HG02885 (cell line): ENCODE data around the gene TMEM269.

Experiments
- ATAC-seq: cut with Tn5 transposase; IDR thresholded peaks from one replicate; pipeline ENCODE4 v1.9.1; 2021; ENCODE audit warnings: mild to moderate bottlenecking; ENCODE audit not compliant: unreplicated experiment, poor library complexity

The TMEM269 gene

GRCh38 chr1:42817440-42817767 lies 32.6 kb downstream of the TMEM269 start:
- no peak for ATAC-seq

GRCh38 chr1:42817976-42818375 lies 33.2 kb downstream of the TMEM269 start:
- no peak for ATAC-seq

- no peak for ATAC-seq
These were observed 36.0 kb downstream of the TMEM269 start for GRCh38 chr1:42820813-42821212.

DNA sequence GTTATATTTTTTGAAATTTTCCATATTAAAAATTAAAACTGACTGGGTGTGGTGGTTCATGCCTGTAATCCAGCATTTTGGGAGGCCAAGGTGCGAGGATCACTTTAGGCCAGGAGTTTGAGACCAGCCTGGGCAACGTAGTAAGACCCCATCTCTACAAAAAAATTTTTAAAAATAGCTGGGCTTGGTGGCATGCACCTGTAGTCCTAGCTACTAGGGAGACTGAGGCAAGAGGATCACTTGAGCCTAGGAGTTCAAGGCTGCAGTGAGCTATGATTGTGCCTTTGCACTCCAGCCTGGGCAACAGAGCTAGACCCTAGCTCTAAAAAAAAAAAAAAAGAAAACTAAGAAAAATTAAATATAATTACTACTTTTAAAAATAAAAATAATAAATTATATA lies 36.9 kb downstream of the TMEM269 start:
- ATAC-seq: no peak

DNA sequence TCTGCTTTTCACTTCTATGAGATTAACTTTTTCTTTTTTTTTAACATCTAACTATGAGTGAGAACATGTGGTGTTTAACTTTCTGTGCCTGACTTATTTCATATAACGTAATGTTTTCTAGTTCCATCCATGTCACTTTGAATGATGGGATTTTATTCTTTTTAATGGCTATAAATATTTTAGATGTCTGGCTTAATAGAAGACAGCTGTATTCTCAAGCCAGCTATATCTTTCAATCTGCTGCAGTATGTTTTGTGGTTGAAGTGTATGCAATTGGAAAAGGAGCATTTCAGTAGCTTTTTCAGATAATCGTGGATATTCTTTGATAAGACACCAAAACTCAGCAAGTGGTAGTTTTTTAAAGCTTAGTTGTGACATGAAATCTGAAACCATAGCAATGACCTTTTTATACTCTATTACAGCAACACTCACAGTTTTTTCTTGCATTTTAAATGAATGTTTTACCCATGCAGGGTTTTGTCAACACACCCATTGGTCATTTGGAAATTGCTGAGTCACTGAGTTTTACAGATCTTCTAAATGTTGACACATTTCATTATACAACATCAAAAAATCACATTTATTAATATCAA lies 38.1 kb downstream of the TMEM269 start:
- no peak for ATAC-seq

GRCh38 chr1:42824481-42825035 lies 39.8 kb downstream of the TMEM269 start:
- ATAC-seq: no peak

DNA sequence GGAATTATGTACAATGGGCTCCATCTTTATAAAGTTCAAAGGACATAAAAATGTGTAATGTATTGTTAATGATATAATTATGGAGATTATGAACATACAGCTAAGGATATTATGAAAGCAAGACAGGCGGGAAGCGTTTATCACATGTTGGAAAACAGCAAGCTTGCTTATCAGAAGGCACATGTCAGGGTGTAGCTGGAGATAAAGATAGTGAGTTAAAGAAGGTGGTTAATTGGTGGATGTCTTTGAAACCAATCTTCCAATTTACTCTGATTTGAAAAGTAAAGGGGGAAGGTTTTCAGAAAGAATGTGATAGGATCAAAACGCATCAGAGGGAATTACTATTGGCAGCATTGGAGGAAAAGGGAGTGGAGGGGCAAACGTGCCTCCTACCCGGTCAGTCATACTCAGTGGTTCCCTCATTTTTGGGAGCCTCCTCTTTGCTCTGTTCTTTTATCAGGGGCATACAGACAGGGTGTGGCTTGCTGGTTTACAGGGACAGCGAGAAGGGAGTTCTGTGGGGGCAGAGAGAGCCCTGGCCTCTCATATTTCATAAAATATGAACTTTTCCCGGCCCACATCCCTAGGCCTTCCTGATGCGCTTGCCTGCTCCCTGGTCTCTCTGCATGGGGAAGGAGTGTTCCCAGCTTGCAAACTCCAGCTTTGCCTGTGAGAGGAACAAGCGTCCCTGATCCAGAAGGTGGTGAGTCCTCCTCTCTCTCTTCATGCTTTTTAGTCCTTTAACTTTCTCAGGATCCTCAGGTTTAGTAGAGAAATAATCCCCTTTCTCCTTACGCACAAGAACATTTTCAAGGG lies 40.5 kb downstream of the TMEM269 start:
- ATAC-seq: no peak

GRCh38 chr1:42830631-42831030 lies 45.8 kb downstream of the TMEM269 start:
- no peak for ATAC-seq

DNA sequence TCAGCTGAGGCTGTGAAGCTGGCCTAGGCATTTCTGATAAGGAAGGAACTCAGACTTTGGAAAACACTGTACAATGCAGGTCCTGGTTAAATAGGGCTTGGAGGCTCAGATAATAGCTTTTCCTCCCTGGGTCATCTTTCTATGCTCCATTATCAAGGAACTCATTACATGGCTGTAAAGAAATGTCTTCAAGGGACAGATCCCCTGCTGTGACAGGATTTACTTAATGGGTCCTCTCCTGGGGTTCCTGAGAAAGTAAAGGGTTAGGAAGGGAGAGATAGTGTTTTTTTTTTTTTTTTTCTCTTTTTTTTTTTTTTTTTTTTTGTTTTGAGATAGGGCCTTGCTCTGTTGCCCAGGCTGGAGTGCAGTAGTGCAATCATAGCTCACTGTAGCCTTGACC lies 46.5 kb downstream of the TMEM269 start:
- no peak for ATAC-seq

GRCh38 chr1:42832641-42833240 lies 48.0 kb downstream of the TMEM269 start:
- ATAC-seq: no peak

- ATAC-seq: no peak
These were observed 49.2 kb downstream of the TMEM269 start for GRCh38 chr1:42833981-42834380.

GRCh38 chr1:42834803-42835202 lies 50.0 kb downstream of the TMEM269 start:
- no peak for ATAC-seq

GRCh38 chr1:42835422-42835821 lies 50.6 kb downstream of the TMEM269 start:
- ATAC-seq: no peak

DNA sequence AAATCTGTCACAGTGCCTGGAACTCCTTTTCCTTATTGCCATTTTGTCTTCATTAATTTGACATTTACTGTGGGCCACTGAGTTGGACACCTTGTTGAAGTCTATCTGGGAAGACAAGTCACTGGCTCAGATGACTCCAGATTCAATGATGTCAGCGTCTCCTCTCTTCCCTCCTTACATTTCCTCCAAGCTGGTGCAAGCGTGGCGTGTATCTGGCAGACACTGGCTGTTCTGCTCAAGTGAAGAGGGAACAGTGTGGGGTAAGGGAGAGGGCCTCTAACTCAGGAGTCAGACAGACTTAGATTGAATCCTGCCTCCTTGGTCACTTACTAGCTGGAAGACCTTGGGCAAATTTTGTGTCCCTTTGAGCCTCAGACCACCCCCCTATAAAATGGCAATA lies 52.9 kb downstream of the TMEM269 start:
- no peak for ATAC-seq

DNA sequence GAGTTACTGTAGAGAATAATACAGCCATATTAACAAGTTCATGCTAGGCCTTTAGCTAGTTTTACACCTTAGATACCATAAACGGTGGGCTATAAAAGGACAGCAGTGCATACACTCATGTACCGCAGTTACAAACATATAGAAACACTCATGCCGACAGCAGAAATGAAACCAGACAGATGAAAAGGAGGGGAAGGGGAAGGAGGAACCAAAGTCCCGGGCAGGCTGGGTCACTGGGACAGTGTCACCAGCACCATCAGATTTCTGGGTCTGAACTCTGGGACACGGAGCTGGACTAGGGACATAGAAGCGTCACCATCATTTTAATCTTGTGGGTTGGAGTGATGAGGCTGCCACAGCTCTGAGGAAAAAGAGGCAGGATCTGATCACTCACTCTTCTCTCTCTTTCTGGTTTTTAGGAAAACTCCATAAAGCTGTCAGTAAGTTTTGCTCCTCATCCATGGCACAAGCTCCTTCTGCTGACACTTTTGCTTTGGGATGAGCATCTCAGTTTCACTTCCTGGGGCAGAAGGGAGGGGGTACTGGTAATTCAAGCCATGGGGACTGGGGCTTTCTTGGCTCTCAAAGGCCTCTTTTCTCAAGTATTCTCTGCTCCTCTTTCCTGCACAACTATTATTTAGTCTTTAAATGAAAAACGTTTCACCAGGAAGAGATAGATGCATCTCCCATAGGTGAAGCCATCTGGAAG lies 53.8 kb downstream of the TMEM269 start:
- no peak for ATAC-seq

DNA sequence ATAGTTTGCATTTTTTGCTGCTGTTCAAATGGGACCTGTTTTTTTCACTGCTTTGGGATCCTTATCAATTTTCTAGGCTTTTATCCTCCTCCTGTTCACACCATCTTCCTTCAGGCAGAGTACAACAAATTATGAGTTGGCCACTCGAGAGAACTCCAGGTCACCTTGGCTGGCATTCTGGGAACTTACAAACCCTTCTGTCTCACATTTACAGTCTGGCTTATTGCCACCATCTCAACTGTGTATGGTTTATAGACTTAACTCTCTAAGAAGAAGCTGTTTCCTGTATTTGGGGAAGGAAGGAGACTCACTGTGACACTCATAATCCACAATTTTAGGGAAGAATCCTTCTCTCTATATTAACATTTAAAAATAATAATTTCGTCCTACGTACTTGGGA lies 56.2 kb downstream of the TMEM269 start:
- no peak for ATAC-seq

DNA sequence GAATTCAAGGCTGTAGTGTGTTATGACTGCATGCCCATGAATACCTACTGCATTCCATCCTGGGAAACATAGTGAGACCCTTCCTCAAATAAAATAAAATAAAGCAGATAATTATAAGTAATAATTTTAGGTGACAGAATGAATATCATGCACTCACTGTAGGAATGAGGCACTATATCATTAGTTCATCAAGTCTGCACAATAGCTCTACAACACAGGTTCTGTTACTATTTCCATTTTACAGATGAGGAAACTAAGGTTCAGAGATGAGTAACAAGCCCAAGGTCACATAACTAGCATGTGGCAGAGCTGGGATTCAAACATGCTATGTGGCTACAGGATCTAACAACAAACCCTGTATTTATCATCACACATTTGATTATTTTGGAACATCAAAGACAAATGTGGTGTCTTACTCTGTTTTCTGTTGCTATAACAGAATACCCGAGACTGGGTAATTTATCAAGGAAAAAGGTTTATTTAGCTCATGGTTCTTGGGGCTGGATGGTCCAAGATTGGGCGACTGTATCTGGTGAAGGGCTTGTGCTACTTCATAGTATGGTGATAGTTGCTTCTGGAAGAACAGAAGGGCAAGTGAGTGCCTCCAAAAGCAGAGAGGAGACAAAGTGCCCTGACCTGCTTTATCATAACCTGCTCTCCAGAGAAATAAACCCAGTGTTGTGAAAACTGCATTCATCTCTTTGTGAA lies 56.8 kb downstream of the TMEM269 start:
- no peak for ATAC-seq

- ATAC-seq: no peak
These were observed 59.9 kb downstream of the TMEM269 start for GRCh38 chr1:42844592-42845140.

GRCh38 chr1:42845193-42845592 lies 60.4 kb downstream of the TMEM269 start:
- ATAC-seq: no peak

- ATAC-seq: no peak
These were observed 61.1 kb downstream of the TMEM269 start for GRCh38 chr1:42845866-42846256.
